ENCODE measurements around the gene SSPN.
A peak's percentile ranks its signal among the peaks of the same experiment; 100 is the strongest.

SSPN gene

DNA sequence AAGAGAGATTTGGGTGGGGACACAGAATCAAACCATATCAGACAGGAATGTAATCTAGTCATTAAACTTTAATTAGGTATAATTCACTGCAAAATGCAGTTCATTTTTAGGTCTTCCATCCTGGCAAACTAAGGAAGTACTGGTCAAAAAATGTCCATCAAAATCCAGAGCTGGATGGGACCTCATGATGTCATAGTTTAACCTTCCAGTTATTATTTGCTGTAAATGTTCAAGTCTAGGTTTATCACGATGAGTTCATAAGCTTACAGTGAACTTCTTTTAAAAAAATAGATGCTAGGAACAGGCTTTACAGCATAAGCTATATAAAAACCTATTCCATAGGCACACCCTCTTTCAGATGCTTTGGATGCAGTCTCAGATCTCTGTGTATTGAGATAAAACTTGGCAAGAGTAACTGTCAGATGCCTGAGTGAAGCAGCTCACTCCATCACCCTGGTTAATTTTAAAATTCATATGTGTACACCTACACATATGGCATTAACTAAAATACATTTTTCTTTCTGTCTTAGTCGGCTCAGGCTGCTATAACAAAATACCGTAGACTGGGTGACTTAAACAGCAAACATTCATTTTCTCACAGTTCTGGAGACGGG is 7.9 kb downstream of the SSPN start:
- Histone ChIP-seq H3K27ac (ENCODE audit: insufficient read depth, low read depth, low read length, poor library complexity, severe bottlenecking) (no peak overlapping the region), H3K27me3 (ENCODE audit: control insufficient read depth, insufficient read depth, low read length, poor library complexity, severe bottlenecking) (peaks cover 5% of the 10 kb centered on the region), H3K9me3 (ENCODE audit: control insufficient read depth, low read length) (no peaks in the 10 kb centered on the region), H3K36me3 (ENCODE audit: control insufficient read depth, insufficient read depth, low read length) (no peaks in the 10 kb centered on the region), H3K4me1 (ENCODE audit: control insufficient read depth, insufficient read depth, low read length) (peaks cover 7% of the 10 kb centered on the region), H3K4me3 (ENCODE audit: insufficient read depth, low read depth, low read length) (no peak overlapping the region)
- WGBS, 2 experiments, result 92 to 94% methylated on average over 4 of the region's 4 CpGs

DNA sequence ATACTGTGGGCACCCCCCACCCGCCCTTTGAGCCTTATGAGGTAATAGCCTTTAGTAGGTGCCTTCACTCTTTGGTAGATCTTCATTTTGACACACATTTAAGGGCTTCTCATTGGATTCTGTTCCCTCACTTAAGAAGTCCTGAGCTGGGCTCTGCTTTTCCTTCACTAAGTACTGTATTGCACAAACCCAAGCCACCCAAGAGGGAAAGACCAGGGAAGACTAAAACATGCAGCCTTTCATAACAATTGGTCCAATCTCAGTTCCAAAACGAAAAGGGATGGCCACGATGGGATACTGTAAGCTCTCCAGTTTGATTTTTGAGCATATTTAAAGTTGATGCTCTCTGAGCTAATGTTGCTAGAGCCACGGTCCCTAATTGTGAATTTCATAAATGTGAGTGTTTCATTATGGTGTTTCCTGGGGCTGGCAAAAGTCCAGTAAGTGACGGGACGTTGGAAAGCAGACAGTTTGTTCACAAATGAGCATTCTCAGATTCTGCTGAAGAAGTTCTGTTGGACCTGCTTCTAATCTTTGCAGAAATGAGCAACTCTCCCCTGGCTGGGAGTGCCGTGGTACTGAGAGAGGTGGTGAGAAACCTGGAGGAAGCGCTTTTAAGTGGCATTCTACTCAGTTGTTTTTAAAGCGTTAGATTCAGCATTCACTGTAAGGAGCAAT is 9.4 kb downstream of the SSPN start:
- H3K4me3 ChIP-seq (ENCODE audit: insufficient read depth, low read depth, low read length), result no peak overlapping the region
- 92 to 94% methylated on average over 9 of the region's 9 CpGs for WGBS, 2 experiments
- no peaks in the 10 kb centered on the region for H3K36me3 ChIP-seq (ENCODE audit: control insufficient read depth, insufficient read depth, low read length)
- no peak overlapping the region for H3K27ac ChIP-seq (ENCODE audit: insufficient read depth, low read depth, low read length, poor library complexity, severe bottlenecking)
- peaks cover 7% of the 10 kb centered on the region for H3K4me1 ChIP-seq (ENCODE audit: control insufficient read depth, insufficient read depth, low read length)
- no peaks in the 10 kb centered on the region for H3K9me3 ChIP-seq (ENCODE audit: control insufficient read depth, low read length)
- H3K27me3 ChIP-seq (ENCODE audit: control insufficient read depth, insufficient read depth, low read length, poor library complexity, severe bottlenecking), result no peaks in the 10 kb centered on the region

- WGBS, 2 experiments, result 94 to 95% methylated on average over 2 of the region's 2 CpGs
- H3K4me1 ChIP-seq (ENCODE audit: control insufficient read depth, insufficient read depth, low read length), result peaks cover 7% of the 10 kb centered on the region
- no peaks in the 10 kb centered on the region for H3K27me3 ChIP-seq (ENCODE audit: control insufficient read depth, insufficient read depth, low read length, poor library complexity, severe bottlenecking)
- H3K36me3 ChIP-seq (ENCODE audit: control insufficient read depth, insufficient read depth, low read length), result no peaks in the 10 kb centered on the region
- peak overlapping the region; percentile 36 for H3K27ac ChIP-seq (ENCODE audit: insufficient read depth, low read depth, low read length, poor library complexity, severe bottlenecking)
- H3K4me3 ChIP-seq (ENCODE audit: insufficient read depth, low read depth, low read length), result no peak overlapping the region
- H3K9me3 ChIP-seq (ENCODE audit: control insufficient read depth, low read length), result no peaks in the 10 kb centered on the region
These were observed 9.9 kb downstream of the SSPN start for GRCh38 chr12:26205298-26205697.

DNA sequence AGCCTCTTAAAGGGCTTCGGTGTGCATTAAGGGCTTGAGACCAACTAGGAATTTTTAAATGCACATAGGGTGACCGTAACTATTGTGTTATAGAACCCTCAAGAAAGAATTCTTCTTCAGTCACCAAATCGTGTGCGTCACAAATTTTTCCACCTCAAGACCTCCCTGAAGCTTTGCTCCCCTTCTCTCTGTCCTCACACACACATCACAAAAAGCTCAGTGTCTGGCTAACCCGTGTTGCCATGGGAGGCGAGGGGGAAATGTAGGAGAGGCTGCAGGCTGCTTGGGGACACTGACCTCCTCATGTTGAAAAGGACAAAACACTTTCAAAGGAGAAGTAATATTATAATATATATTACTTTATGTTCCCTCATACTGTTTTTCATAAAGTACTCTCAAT is 10.6 kb downstream of the SSPN start:
- no peaks in the 10 kb centered on the region for H3K9me3 ChIP-seq (ENCODE audit: control insufficient read depth, low read length)
- peaks cover 7% of the 10 kb centered on the region for H3K4me1 ChIP-seq (ENCODE audit: control insufficient read depth, insufficient read depth, low read length)
- 81 to 89% methylated on average over 4 to 6 of the region's 6 CpGs for WGBS, 2 experiments
- no peak overlapping the region for H3K4me3 ChIP-seq (ENCODE audit: insufficient read depth, low read depth, low read length)
- no peak overlapping the region for H3K27ac ChIP-seq (ENCODE audit: insufficient read depth, low read depth, low read length, poor library complexity, severe bottlenecking)
- no peaks in the 10 kb centered on the region for H3K27me3 ChIP-seq (ENCODE audit: control insufficient read depth, insufficient read depth, low read length, poor library complexity, severe bottlenecking)
- no peaks in the 10 kb centered on the region for H3K36me3 ChIP-seq (ENCODE audit: control insufficient read depth, insufficient read depth, low read length)

- no peak overlapping the region for H3K4me3 ChIP-seq (ENCODE audit: insufficient read depth, low read depth, low read length)
- H3K36me3 ChIP-seq (ENCODE audit: control insufficient read depth, insufficient read depth, low read length), result no peaks in the 10 kb centered on the region
- H3K4me1 ChIP-seq (ENCODE audit: control insufficient read depth, insufficient read depth, low read length), result peaks cover 7% of the 10 kb centered on the region
- 92 to 96% methylated on average over 1 of the region's 1 CpG for WGBS, 2 experiments
- no peaks in the 10 kb centered on the region for H3K27me3 ChIP-seq (ENCODE audit: control insufficient read depth, insufficient read depth, low read length, poor library complexity, severe bottlenecking)
- H3K27ac ChIP-seq (ENCODE audit: insufficient read depth, low read depth, low read length, poor library complexity, severe bottlenecking), result no peak overlapping the region
- H3K9me3 ChIP-seq (ENCODE audit: control insufficient read depth, low read length), result no peaks in the 10 kb centered on the region
These were observed 16.0 kb downstream of the SSPN start for GRCh38 chr12:26211331-26211730.

DNA sequence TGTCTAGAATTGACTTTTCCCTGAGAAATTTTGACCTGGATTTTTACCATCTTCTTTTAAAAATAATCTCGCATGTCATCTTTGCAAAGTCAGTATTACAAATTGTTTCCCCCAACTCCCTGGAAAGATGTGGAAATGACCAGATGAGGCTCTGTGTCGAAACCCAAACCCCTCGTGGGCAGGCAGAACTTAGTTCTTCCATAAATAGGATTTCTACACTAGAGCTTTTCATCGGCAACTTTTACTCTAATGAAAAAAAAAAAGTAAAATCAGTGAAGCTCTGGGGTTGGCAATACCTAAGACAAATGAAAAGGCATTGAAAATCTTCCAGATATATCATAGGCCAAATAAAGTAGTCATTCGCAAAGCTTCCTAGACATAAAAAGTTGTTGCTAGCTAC is 17.0 kb downstream of the SSPN start:
- 95 to 96% methylated on average over 4 to 5 of the region's 5 CpGs for WGBS, 2 experiments
- Histone ChIP-seq H3K4me3 (ENCODE audit: insufficient read depth, low read depth, low read length) (no peak overlapping the region), H3K36me3 (ENCODE audit: control insufficient read depth, insufficient read depth, low read length) (no peaks in the 10 kb centered on the region)

GRCh38 chr12:26212988-26213387 is 17.6 kb downstream of the SSPN start:
- Histone ChIP-seq H3K27me3 (ENCODE audit: control insufficient read depth, insufficient read depth, low read length, poor library complexity, severe bottlenecking) (no peaks in the 10 kb centered on the region), H3K9me3 (ENCODE audit: control insufficient read depth, low read length) (no peaks in the 10 kb centered on the region), H3K36me3 (ENCODE audit: control insufficient read depth, insufficient read depth, low read length) (no peaks in the 10 kb centered on the region), H3K4me3 (ENCODE audit: insufficient read depth, low read depth, low read length) (no peak overlapping the region), H3K4me1 (ENCODE audit: control insufficient read depth, insufficient read depth, low read length) (no peaks in the 10 kb centered on the region), H3K27ac (ENCODE audit: insufficient read depth, low read depth, low read length, poor library complexity, severe bottlenecking) (no peak overlapping the region)
- 89 to 100% methylated on average over 2 of the region's 2 CpGs for WGBS, 2 experiments

More for the DNA sequence above, 17.0 kb downstream of the SSPN start:
- H3K27me3 ChIP-seq (ENCODE audit: control insufficient read depth, insufficient read depth, low read length, poor library complexity, severe bottlenecking), result no peaks in the 10 kb centered on the region
- H3K9me3 ChIP-seq (ENCODE audit: control insufficient read depth, low read length), result no peaks in the 10 kb centered on the region
- H3K27ac ChIP-seq (ENCODE audit: insufficient read depth, low read depth, low read length, poor library complexity, severe bottlenecking), result no peak overlapping the region
- no peaks in the 10 kb centered on the region for H3K4me1 ChIP-seq (ENCODE audit: control insufficient read depth, insufficient read depth, low read length)

GRCh38 chr12:26214121-26214520 is 18.7 kb downstream of the SSPN start:
- no peaks in the 10 kb centered on the region for H3K9me3 ChIP-seq (ENCODE audit: control insufficient read depth, low read length)
- WGBS, 2 experiments, result 85 to 90% methylated on average over 1 to 2 of the region's 2 CpGs
- no peak overlapping the region for H3K4me3 ChIP-seq (ENCODE audit: insufficient read depth, low read depth, low read length)
- no peaks in the 10 kb centered on the region for H3K4me1 ChIP-seq (ENCODE audit: control insufficient read depth, insufficient read depth, low read length)
- H3K27me3 ChIP-seq (ENCODE audit: control insufficient read depth, insufficient read depth, low read length, poor library complexity, severe bottlenecking), result no peaks in the 10 kb centered on the region
- H3K36me3 ChIP-seq (ENCODE audit: control insufficient read depth, insufficient read depth, low read length), result no peaks in the 10 kb centered on the region
- H3K27ac ChIP-seq (ENCODE audit: insufficient read depth, low read depth, low read length, poor library complexity, severe bottlenecking), result no peak overlapping the region

- 86 to 87% methylated on average over 6 of the region's 6 CpGs for WGBS, 2 experiments
These were observed 24.4 kb downstream of the SSPN start for GRCh38 chr12:26219736-26220135.

GRCh38 chr12:26224657-26225056 is 29.3 kb downstream of the SSPN start:
- Histone ChIP-seq H3K4me1 (ENCODE audit: control insufficient read depth, insufficient read depth, low read length) (no peaks in the 10 kb centered on the region), H3K27me3 (ENCODE audit: control insufficient read depth, insufficient read depth, low read length, poor library complexity, severe bottlenecking) (peaks cover 35% of the 10 kb centered on the region), H3K9me3 (ENCODE audit: control insufficient read depth, low read length) (no peaks in the 10 kb centered on the region), H3K27ac (ENCODE audit: insufficient read depth, low read depth, low read length, poor library complexity, severe bottlenecking) (no peak overlapping the region), H3K36me3 (ENCODE audit: control insufficient read depth, insufficient read depth, low read length) (no peaks in the 10 kb centered on the region), H3K4me3 (ENCODE audit: insufficient read depth, low read depth, low read length) (no peak overlapping the region)
- WGBS, 2 experiments, result 92 to 96% methylated on average over 5 of the region's 5 CpGs

More at GRCh38 chr12:26219736-26220135, 24.4 kb downstream of the SSPN start:
- no peaks in the 10 kb centered on the region for H3K4me1 ChIP-seq (ENCODE audit: control insufficient read depth, insufficient read depth, low read length)
- no peaks in the 10 kb centered on the region for H3K9me3 ChIP-seq (ENCODE audit: control insufficient read depth, low read length)
- H3K27ac ChIP-seq (ENCODE audit: insufficient read depth, low read depth, low read length, poor library complexity, severe bottlenecking), result no peak overlapping the region
- no peaks in the 10 kb centered on the region for H3K36me3 ChIP-seq (ENCODE audit: control insufficient read depth, insufficient read depth, low read length)
- H3K4me3 ChIP-seq (ENCODE audit: insufficient read depth, low read depth, low read length), result no peak overlapping the region
- peaks cover 3% of the 10 kb centered on the region for H3K27me3 ChIP-seq (ENCODE audit: control insufficient read depth, insufficient read depth, low read length, poor library complexity, severe bottlenecking)

Measured in ectodermal cell (in vitro differentiated cells).